ENCODE results near the gene MEAK7. TPM values are rescaled to one million over a fixed set of nuclear protein-coding genes. Genes with fewer than 3 reads are reported as not detected.
"Not testable (repeated sequence)": the region's sequence is repeated elsewhere in the genome, so short reads cannot be mapped to it uniquely, and the experiment has no call there.

MEAK7 gene
- total RNA-seq, 1 donor from 2014 or later = 11.5 TPM

- DNase-seq (ENCODE audit: low spot score) = no peak
Observed at GRCh38 chr16:84534815-84535214, 30.4 kb upstream of the MEAK7 start.

DNA sequence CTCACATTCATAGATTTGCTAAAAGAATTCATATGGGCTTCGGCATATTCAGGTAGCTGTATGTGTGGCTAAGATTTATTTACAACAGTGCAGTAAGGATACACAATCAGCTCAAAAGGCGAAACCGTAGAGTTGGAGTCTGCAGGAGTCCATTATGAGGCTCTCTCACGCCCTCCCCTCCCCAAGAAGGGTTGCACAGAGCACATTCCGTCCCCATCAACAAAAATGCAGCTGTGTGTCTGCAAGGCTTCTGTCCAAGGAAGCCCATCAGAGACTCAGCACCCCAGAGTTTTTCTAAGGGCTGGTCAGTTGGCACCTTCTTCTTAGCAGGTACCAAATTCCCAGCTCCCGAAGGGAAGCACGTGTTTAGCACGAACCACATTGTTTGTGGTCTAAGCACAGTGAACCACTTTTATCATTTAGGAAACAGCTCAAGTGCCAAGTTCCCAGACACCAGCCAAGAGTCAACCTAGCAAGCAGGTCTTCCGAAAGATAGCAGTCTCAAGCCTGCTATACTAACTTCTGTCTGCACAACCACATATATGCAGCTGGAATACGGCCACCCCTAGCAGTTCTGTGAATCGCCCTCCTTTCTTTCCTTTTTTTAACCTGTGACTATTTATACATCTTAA, 28.5 kb upstream of the MEAK7 start:
- DNase-seq (ENCODE audit: low spot score) = no peak

- no peak for DNase-seq (ENCODE audit: low spot score)
Observed at GRCh38 chr16:84532291-84532724, 27.8 kb upstream of the MEAK7 start.

- no peak for DNase-seq (ENCODE audit: low spot score)
Observed at GRCh38 chr16:84531671-84532111, 27.2 kb upstream of the MEAK7 start.

GRCh38 chr16:84530590-84530989, 26.1 kb upstream of the MEAK7 start:
- DNase-seq (ENCODE audit: low spot score) = no peak

- no peak for DNase-seq (ENCODE audit: low spot score)
Observed at GRCh38 chr16:84529607-84530006, 25.1 kb upstream of the MEAK7 start.

- no peak for DNase-seq (ENCODE audit: low spot score)
Observed at GRCh38 chr16:84528322-84528721, 23.9 kb upstream of the MEAK7 start.

DNA sequence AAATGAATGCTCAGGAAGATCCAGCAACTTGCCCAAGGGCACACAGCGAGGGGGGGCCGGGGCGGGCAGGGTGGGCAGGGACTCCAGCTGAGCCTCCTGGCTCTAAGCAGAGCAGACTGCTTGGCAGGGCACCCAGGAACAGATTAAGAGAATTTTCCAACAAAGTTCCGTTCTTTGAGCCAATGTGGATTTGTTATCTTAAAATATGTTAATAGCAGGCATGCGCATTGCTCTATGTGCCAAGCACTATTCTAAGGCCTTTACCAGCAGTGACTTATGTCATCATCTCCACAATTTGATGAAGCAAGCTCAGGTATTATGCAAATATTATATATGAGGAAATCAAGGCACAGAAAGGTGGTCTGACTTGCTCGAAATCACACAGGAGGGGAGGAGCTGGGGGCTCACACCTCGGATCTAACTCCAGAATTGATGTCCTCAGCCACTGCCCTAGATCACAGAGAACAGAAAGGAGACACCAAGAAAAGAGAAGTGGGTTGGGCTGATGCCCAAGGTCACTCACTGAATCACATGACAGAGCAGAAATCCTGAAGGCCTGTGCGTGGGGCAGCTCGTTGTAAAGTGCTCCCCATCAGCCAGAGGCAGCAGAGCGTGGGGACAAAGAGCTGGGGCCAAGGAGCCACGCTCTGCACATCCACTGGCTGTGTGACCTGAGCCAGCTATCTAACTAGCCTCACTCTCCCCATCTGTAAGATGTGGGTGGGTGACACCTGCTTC, 23.2 kb upstream of the MEAK7 start:
- no peak for DNase-seq (ENCODE audit: low spot score)

DNA sequence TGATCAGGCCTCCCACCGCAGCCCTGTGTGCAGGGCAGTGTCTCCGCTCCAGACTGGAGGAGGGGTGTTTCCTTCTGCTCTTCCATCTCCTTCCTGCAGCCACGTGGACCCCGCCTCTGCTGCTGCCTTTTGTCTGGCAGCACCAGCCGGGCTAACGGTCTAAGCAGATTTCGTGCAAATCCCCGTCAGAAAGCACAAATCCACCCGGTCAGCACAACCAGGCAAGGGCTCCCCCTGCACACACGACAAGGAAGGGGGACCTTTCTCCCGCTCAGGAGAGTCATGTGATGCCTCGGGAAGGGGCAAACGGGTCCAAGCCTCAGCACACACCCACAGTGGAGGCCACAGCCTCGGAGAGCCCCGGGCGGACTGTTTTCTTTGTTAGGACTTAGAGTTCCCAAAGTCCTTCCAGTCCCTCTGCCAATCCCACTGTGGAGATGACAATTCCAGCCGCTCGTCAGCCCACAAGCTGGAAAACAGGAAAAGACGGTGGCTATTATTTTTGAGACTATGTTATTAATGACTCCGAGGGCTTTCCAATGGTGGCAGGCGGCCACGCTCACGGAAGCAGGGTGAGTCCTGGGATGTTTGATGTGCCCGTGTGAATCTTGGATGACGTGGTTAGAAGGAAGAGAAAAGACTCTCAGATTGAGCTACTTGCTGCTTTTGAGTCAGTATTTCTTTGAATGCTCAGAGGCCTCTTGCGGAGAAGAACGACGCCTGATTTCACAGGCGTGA, 22.5 kb upstream of the MEAK7 start:
- DNase-seq (ENCODE audit: low spot score) = no peak

DNA sequence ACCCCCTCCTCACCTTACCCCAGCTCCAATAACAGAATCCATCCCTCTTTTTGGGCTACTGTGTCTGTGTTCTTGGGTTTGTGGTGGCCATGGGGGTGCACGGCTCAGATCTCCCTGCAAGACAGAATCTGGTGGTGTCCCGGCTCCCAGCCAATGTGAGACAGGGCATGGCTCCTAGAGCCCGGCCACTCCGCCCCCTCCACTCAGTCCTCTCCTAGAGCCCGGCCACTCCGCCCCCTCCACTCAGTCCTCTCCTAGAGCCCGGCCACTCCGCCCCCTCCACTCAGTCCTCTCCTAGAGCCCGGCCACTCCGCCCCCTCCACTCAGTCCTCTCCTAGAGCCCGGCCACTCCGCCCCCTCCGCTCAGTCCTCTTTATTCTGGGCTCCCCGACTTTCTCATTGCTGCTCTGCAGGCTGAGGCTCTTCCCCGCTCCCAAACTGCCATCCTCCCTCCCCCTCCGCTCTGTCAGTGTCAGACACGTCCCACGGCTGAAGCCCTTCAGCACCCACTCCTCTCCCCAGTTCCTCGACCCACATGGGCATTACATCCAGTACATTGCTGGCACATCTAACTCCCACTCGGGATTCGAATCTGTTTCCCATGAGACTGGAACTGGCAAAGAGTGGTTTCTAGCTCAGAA, 20.6 kb upstream of the MEAK7 start:
- not testable (repeated sequence) for DNase-seq (ENCODE audit: low spot score)

GRCh38 chr16:84524346-84524920, 20.0 kb upstream of the MEAK7 start:
- DNase-seq (ENCODE audit: low spot score) = no peak

DNA sequence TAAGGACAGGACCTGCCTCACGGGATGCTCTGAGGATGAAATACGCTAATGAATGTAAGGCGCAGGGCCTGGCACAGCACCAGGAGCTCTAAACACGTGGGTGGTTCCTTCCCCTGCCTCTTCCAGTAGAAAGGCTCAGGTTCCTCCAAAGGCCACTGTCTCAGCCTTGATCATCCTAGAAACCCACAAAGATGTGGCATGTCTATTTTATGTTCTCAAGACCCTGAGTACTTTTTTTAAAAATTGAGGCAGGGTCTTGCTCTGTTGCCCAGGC, 17.0 kb upstream of the MEAK7 start:
- DNase-seq (ENCODE audit: low spot score) = no peak

- no peak for DNase-seq (ENCODE audit: low spot score)
Observed at GRCh38 chr16:84520725-84521496, 16.5 kb upstream of the MEAK7 start.

DNA sequence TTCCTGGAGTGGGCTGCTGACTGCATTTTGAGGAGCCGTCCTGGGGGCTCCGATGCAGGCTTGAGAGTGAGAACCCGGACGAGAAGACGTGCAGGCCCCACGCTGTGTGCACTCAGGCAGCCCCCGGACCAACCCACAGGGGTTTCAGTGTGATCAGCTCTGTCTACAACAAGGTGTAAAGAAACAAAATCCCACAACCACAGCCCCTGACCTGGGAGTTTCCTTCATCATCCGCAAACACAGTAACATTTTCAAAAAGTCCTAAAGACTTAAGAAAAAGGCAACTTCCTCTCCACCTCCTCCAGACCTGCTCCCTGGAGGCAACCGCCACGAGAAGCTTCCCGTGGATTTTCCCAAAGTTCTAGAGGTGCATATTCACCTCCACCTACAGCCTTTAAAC, 15.4 kb upstream of the MEAK7 start:
- DNase-seq (ENCODE audit: low spot score) = no peak

DNA sequence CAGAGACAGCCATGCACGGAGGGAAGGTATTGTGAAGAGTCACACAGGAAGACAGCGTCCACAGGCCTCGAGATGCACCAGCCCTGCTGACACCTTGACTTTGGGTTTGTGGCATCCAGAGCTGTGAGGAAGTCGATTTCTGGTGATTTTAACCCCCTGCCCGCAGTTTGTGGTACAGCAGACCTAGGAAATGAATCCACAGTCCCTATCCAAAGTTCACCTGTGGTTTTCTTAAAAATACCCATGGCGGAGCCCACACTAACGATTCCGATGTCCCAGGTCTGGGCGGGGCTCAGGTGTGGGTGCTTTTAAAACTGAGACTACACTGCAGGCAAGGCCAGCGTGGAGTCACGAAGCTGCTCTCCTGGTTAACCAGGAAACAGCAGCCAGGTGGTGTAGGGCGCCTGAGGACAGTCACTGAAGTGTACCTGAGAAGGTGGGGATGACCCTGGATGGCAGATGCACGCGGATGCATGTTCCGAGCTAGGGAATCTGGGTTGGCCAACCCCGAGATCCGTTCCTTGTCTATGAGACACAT, 14.4 kb upstream of the MEAK7 start:
- DNase-seq (ENCODE audit: low spot score) = no peak

DNA sequence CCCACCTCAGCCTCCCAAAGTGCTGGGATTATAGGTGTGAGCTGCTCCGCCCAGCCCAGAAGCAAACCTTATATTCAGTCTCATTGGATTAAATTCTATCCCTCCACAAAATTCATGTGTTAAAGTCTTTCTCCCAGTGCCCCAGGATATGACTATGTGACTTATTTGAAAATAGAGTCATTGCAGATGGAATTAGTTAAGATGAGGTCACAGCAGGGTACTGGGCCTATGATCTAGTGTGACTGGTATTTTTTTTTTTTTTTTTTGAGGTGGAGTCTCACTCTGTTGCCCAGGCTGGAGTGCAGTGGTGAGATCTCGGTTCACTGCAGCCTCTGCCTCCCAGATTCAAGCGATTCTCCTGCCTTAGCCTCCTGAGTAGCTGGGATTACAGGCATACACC, 13.8 kb upstream of the MEAK7 start:
- DNase-seq (ENCODE audit: low spot score) = not testable (repeated sequence)

- DNase-seq (ENCODE audit: low spot score) = no peak
Observed at GRCh38 chr16:84517366-84517765, 12.9 kb upstream of the MEAK7 start.

DNA sequence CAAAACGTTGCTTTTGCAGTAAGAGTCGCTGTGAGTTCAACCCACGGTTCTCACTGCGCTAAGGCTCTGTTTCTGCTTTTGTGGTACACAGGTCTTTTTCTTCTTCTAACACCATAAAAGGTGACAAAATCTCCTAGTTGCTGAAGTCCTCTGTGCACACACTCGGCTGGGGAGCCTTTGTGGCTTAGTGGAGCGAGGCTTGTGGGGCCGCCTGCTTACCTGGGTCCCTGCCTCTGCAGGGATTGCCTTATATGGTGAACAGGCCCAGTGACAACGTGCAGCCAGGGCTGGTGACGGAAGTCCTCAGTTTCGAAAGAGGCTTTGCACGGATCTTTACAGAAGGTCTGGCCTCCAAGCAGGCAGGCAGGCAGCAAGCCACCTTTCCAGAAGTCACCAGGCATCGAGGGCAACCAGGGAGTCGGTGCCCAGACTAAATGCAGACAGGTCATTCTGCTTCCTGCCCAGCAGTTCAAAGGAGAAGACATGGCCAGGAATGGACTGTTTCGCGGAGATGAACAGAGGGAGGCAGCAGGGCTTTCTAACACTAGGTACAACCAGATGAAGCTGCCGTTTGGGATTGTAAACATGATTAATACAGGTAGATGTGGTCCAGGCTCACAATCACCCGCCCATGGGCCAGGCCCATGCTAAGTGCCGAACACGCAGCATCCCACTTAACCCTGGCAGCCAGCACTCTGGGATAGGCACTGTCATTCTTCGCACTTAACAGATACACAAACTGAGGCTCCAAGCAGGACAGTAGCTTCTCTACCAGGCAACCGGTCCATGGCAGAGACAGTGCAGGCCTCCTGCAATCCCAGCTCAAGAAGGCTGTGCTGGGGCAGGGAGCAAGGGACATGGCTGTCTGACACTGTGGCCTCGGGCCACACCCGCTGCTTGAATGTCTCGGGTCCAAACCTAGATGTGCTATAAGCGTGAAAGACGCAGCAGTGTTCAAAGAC, 10.7 kb upstream of the MEAK7 start:
- no peak for DNase-seq (ENCODE audit: low spot score)

DNA sequence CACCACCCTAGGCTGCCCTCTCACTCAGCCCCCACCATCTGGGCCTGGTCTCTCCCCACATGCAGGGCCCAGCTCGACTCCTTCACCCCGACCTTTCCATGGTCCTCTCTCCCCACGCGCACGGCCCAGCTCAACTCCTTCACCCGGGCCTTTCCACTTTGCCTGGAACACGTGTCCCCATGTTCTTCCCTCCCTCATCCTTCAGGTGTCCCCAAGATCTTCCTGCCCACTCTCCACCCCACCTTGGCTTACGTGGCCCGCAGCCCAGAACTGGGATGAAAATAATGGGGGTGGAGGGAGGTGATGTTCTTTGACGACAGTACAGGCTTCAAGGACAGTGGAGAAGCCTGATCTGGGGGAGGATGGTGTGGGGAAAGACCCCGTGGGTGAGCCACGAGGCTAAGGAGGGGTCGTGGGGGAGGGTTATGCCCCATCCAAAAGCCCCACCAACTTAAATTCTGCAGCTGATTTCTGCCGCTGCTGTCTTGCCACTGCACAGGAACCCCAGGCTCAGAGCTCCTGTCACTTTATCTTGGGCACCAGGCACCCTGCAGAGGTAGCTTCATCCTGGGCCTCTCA, 9.9 kb upstream of the MEAK7 start:
- no peak for DNase-seq (ENCODE audit: low spot score)

Measured in mesenteric fat pad (tissue), 1 donor.